Testis (tissue), 3 donors: Measurements from ENCODE around the gene RDX. TPM values are rescaled to one million over a fixed set of nuclear protein-coding genes. Genes with fewer than 3 reads are reported as not detected.

Source experiments
- DNase-seq: peaks from one replicate; pipeline ENCODE4 v3.0.0-alpha.2; 2019
- H3K27ac ChIP-seq, 2 donors: fragments of 200-600 bp; sonication (generic); one replicate each; pipeline ENCODE4 v1.5.1; 2019
- H3K27me3 ChIP-seq: fragments of 200-600 bp; sonication (generic); one replicate; pipeline ENCODE4 v1.5.1; 2019
- H3K36me3 ChIP-seq: fragments of 200-600 bp; sonication (generic); one replicate; pipeline ENCODE4 v1.5.1; 2017; ENCODE audit warnings: low read depth; ENCODE audit errors: missing control alignments
- H3K4me1 ChIP-seq: fragments of 200-600 bp; sonication (generic); one replicate; pipeline ENCODE4 v1.5.1; 2019
- H3K4me3 ChIP-seq, 2 donors: fragments of 200-600 bp; sonication (generic); one replicate each; pipeline ENCODE4 v1.5.1; 2017 to 2019
- H3K9me3 ChIP-seq: fragments of 200-600 bp; sonication (generic); one replicate; pipeline ENCODE4 v1.5.1; 2017
- CTCF ChIP-seq, 3 experiments: fragments of 450-650 bp in 2 of 3; fragments of 200-600 bp in 1 of 3; sonication (generic) in 1 of 3; IDR thresholded peaks; one replicate each; pipeline ENCODE4 v1.5.1; 2016 to 2019; ENCODE audit warnings: antibody characterized with exemption in 3 of 3, mild to moderate bottlenecking in 2 of 3, moderate library complexity in 1 of 3
- POLR2A ChIP-seq: fragments of 450-650 bp; IDR thresholded peaks from one replicate; pipeline ENCODE4 v1.6.1; 2017; ENCODE audit warnings: antibody characterized with exemption, mild to moderate bottlenecking, moderate library complexity
- WGBS, 2 donors: methylation state at CpG; one replicate each; pipeline ENCODE4 v1.1.5; 2018; 5-methylcytosine and 5-hydroxymethylcytosine counted together
- intact Hi-C: fragments of 100-400 bp; cut with DNase I; formaldehyde crosslinking; loops from one replicate; pipeline ENCODE4 v1.15.1; 2023; ENCODE audit warnings: low total_unique reads
- polyA plus RNA-seq: library from polyadenylated mRNA; stranded (reverse); fragments of 350-450 nt; fragmentation: Illumina TruSeq; extraction: RNeasy Lipid Tissue Mini Kit (QIAGEN cat#74804); gene quantifications from one replicate; pipeline ENCODE4 v1.2.3, GENCODE V29; 2014; ENCODE audit warnings: low read depth, low replicate concordance; ENCODE audit not compliant: insufficient read depth
- total RNA-seq, 2 donors: library from RNA; depleted of rRNA; stranded (reverse); fragments of >200 nt; gene quantifications; one replicate each; pipeline ENCODE4 v1.2.3, GENCODE V29; 2016

Gene RDX
- total and polyA plus RNA-seq, 3 donors from 2014 or later, result 39.8 to 170 (median 144) TPM

- no peaks in the 10 kb centered on the region for H3K9me3 ChIP-seq
- no peak overlapping the region for H3K4me3 ChIP-seq
- H3K4me1 ChIP-seq, result no peaks in the 10 kb centered on the region
- H3K36me3 ChIP-seq, result no peaks in the 10 kb centered on the region
- 55 to 66% methylated on average over 2 of the region's 2 CpGs for WGBS, 2 donors
- TF ChIP-seq POLR2A (no peak), CTCF (IDR thresholded peaks at IDR 0.05) (no peak)
- intact Hi-C loops, result no loop called here
- no peaks in the 10 kb centered on the region for H3K27me3 ChIP-seq
- no peak overlapping the region for H3K27ac ChIP-seq
- no peak for DNase-seq
These were observed 136.0 kb downstream of the RDX start for GRCh38 chr11:110160437-110160836.

GRCh38 chr11:110160016-110160415 lies 136.4 kb downstream of the RDX start:
- 86 to 90% methylated on average over 3 of the region's 3 CpGs for WGBS, 2 donors
- intact Hi-C loops, result no loop called here

GRCh38 chr11:110159476-110159875 lies 136.9 kb downstream of the RDX start:
- no peaks in the 10 kb centered on the region for H3K4me1 ChIP-seq

More at GRCh38 chr11:110160016-110160415, 136.4 kb downstream of the RDX start:
- Histone ChIP-seq H3K27ac (no peak overlapping the region), H3K4me1 (no peaks in the 10 kb centered on the region), H3K27me3 (no peaks in the 10 kb centered on the region), H3K9me3 (no peaks in the 10 kb centered on the region), H3K36me3 (no peaks in the 10 kb centered on the region), H3K4me3 (no peak overlapping the region)
- DNase-seq, result no peak
- no peak for TF ChIP-seq POLR2A
- TF ChIP-seq CTCF (IDR thresholded peaks at IDR 0.05), result no peak

GRCh38 chr11:110158317-110159200 lies 137.9 kb downstream of the RDX start:
- H3K27me3 ChIP-seq, result no peaks in the 10 kb centered on the region
- H3K4me1 ChIP-seq, result no peaks in the 10 kb centered on the region
- no peak for TF ChIP-seq POLR2A
- no peak for TF ChIP-seq CTCF (IDR thresholded peaks at IDR 0.05)
- no peaks in the 10 kb centered on the region for H3K9me3 ChIP-seq
- H3K36me3 ChIP-seq, result no peaks in the 10 kb centered on the region
- no peak overlapping the region for H3K4me3 ChIP-seq
- WGBS, 2 donors, result 89 to 93% methylated on average over 9 of the region's 9 CpGs
- intact Hi-C loops, result no loop called here
- no peak for DNase-seq
- no peak overlapping the region for H3K27ac ChIP-seq

More at GRCh38 chr11:110159476-110159875, 136.9 kb downstream of the RDX start:
- 90 to 92% methylated on average over 1 of the region's 1 CpG for WGBS, 2 donors
- Histone ChIP-seq H3K4me3 (no peak overlapping the region), H3K36me3 (no peaks in the 10 kb centered on the region), H3K9me3 (no peaks in the 10 kb centered on the region), H3K27me3 (no peaks in the 10 kb centered on the region), H3K27ac (no peak overlapping the region)
- DNase-seq, result no peak
- intact Hi-C loops, result no loop called here
- no peak for TF ChIP-seq CTCF (IDR thresholded peaks at IDR 0.05)
- no peak for TF ChIP-seq POLR2A
